ENCODE data around the gene ZFPL1.

DNA sequence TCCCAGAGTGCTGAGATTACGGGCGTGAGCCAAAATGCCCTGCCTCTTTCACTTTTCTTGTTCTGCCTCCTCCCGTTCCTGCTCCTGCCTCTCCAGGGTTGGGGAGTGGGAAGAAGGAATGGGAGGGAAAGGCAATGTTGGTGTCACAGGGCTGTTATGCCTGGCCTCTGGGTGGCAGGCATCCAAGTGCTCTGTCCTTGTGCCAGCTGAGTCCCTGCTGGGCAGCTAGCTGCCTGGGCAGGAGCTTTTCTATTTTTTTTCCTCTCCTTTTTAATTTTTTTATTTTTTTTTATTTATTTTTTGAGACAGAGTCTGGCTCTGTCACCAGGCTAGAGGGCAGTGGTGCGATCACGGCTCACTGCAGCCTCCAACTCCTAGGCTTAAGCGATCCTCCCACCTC lies 47.1 kb upstream of the ZFPL1 start:
- TF ChIP-seq, protein P1, sequence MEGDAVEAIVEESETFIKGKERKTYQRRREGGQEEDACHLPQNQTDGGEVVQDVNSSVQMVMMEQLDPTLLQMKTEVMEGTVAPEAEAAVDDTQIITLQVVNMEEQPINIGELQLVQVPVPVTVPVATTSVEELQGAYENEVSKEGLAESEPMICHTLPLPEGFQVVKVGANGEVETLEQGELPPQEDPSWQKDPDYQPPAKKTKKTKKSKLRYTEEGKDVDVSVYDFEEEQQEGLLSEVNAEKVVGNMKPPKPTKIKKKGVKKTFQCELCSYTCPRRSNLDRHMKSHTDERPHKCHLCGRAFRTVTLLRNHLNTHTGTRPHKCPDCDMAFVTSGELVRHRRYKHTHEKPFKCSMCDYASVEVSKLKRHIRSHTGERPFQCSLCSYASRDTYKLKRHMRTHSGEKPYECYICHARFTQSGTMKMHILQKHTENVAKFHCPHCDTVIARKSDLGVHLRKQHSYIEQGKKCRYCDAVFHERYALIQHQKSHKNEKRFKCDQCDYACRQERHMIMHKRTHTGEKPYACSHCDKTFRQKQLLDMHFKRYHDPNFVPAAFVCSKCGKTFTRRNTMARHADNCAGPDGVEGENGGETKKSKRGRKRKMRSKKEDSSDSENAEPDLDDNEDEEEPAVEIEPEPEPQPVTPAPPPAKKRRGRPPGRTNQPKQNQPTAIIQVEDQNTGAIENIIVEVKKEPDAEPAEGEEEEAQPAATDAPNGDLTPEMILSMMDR (IDR thresholded peaks at IDR 0.05), result no peak
- no peak for TF ChIP-seq POLR2A (IDR thresholded peaks at IDR 0.05)
